Activated T-cell treated with anti-CD3 and anti-CD28 coated beads, Interleukin-2, amount 50 U/mL, for 4 hours (primary cell): Measurements from ENCODE around the gene OPN1SW. TPM values are rescaled to one million over a fixed set of nuclear protein-coding genes. Genes with fewer than 3 reads are reported as not detected.

Experiments used
- total RNA-seq, 3 donors: library from RNA; stranded (reverse); gene quantifications; one replicate each; pipeline ENCODE4 v1.2.1, GENCODE V29; 2021

Gene OPN1SW
- total RNA-seq, 3 donors from 2014 or later, result not detected

Other genes with a start within 250 kb of the OPN1SW start
- gene GARIN1A, start 103.5 kb downstream of the OPN1SW start, total RNA-seq, result under 1 TPM; 0.10 to 0.27 (median 0.16) TPM
- gene CALU, start 36.4 kb downstream of the OPN1SW start, total RNA-seq, result 10 to 100 TPM; 46.0 to 47.7 (median 46.4) TPM
- gene CCDC136, start 16.2 kb upstream of the OPN1SW start, total RNA-seq, result 1 to 10 TPM; 2.1 to 3.3 (median 3.3) TPM
- gene FLNC, start 54.6 kb upstream of the OPN1SW start, total RNA-seq, result under 1 TPM; 0.16 to 0.33 (median 0.25) TPM
- 100 to 1,000 TPM; 120 to 137 (median 127) TPM for gene ATP6V1F, start 87.1 kb upstream of the OPN1SW start, total RNA-seq
- gene KCP, start 134.9 kb upstream of the OPN1SW start, total RNA-seq, result under 1 TPM; 0.10 to 0.40 (median 0.27) TPM
- gene IRF5, start 162.1 kb upstream of the OPN1SW start, total RNA-seq, result 10 to 100 TPM in 1 of 3 donors, 1 to 10 TPM in 2; 4.2 to 15.4 (median 8.4) TPM